IMR-90 (cell line): ENCODE measurements around the gene OR2J1. TPM values are rescaled to one million over a fixed set of nuclear protein-coding genes. Genes with fewer than 3 reads are reported as not detected.

ENCODE experiments used
- ATAC-seq: fragments of 200-7000 bp; cut with Tn5 transposase; 2 replicates; pipeline ENCODE4 v1.9.1; 2020; ENCODE audit warnings: low read depth, mild to moderate bottlenecking, moderate library complexity
- BruUV-seq: library from RNA; stranded (reverse); fragments of 400-500 nt; replicated peaks from 2 replicates; lab custom pipeline; 2021; lab: Mats Ljungman, UMichigan
- CTCF ChIA-PET: fragments of 300-600 bp; formaldehyde crosslinking; extraction: SDS; loops from one replicate; lab custom pipeline; 2021; ENCODE audit warnings: antibody characterized with exemption; lab: Yijun Ruan, JAX
- POLR2A ChIA-PET: fragments of 300-600 bp; sonication (Branson Sonifier 250); formaldehyde crosslinking; loops from one replicate; lab custom pipeline; 2022; ENCODE audit warnings: antibody characterized with exemption; ENCODE audit not compliant: unreplicated experiment; lab: Charles Lee
- DNase-seq: peaks from one replicate; pipeline ENCODE4 v3.0.0; 2013
- H2AFZ ChIP-seq: replicated peaks from 2 replicates; pipeline ENCODE3; 2013; ENCODE audit warnings: low read length, mild to moderate bottlenecking; ENCODE audit not compliant: poor library complexity
- H2AK5ac ChIP-seq: 2 replicates; pipeline ENCODE4 v1.6.1; 2013; ENCODE audit warnings: low read depth, low read length, inconsistent platforms
- H2AK9ac ChIP-seq: replicated peaks from 2 replicates; pipeline ENCODE3; 2013; ENCODE audit warnings: mild to moderate bottlenecking, low read depth, low read length, moderate library complexity; ENCODE audit not compliant: poor library complexity
- H2BK120ac ChIP-seq: 2 replicates; pipeline ENCODE4 v1.6.1; 2013; ENCODE audit warnings: low read depth, low read length, inconsistent platforms
- H2BK15ac ChIP-seq: 3 replicates; pipeline ENCODE4 v1.6.1; 2013; ENCODE audit warnings: low read depth, low read length, inconsistent platforms
- H2BK20ac ChIP-seq: 2 replicates; pipeline ENCODE4 v1.6.1; 2013; ENCODE audit warnings: low read depth, mild to moderate bottlenecking, inconsistent platforms, low read length, moderate library complexity
- H2BK5ac ChIP-seq: 2 replicates; pipeline ENCODE4 v1.6.1; 2013; ENCODE audit warnings: mild to moderate bottlenecking, low read depth, low read length, inconsistent platforms; ENCODE audit not compliant: poor library complexity, severe bottlenecking
- H3K14ac ChIP-seq: replicated peaks from 2 replicates; pipeline ENCODE4 v1.6.1; 2013; ENCODE audit warnings: low read depth, low read length, inconsistent platforms
- H3K18ac ChIP-seq: 2 replicates; pipeline ENCODE4 v1.6.1; 2013; ENCODE audit warnings: low read depth, low read length, control low read depth
- H3K23ac ChIP-seq: 2 replicates; pipeline ENCODE4 v1.6.1; 2013; ENCODE audit warnings: low read depth, low read length, inconsistent platforms
- H3K27ac ChIP-seq: 2 replicates; pipeline ENCODE4 v1.5.1; 2013; ENCODE audit warnings: mild to moderate bottlenecking, control low read depth, low read length; ENCODE audit not compliant: insufficient read depth
- H3K27me3 ChIP-seq: 2 replicates; pipeline ENCODE4 v1.6.1; 2013; ENCODE audit warnings: low read length; ENCODE audit not compliant: control insufficient read depth, insufficient read depth
- H3K36me3 ChIP-seq: 2 replicates; pipeline ENCODE4 v1.6.1; 2013; ENCODE audit warnings: low read length, mixed read lengths; ENCODE audit not compliant: control insufficient read depth, insufficient read depth
- H3K4ac ChIP-seq: 2 replicates; pipeline ENCODE4 v1.6.1; 2013; ENCODE audit warnings: low read depth, low read length, inconsistent platforms
- H3K4me1 ChIP-seq: 2 replicates; pipeline ENCODE4 v1.6.1; 2013; ENCODE audit warnings: low read length, mixed read lengths; ENCODE audit not compliant: control insufficient read depth, insufficient read depth
- H3K4me2 ChIP-seq: 2 replicates; pipeline ENCODE4 v1.6.1; 2013; ENCODE audit warnings: low read depth, mild to moderate bottlenecking, control low read depth, low read length, moderate library complexity
- H3K4me3 ChIP-seq: 2 replicates; pipeline ENCODE4 v1.5.1; 2013; ENCODE audit warnings: low read depth, mild to moderate bottlenecking, control low read depth, low read length, moderate library complexity; ENCODE audit not compliant: insufficient read depth
- H3K56ac ChIP-seq: 2 replicates; pipeline ENCODE4 v1.6.1; 2013; ENCODE audit warnings: low read length, inconsistent platforms; ENCODE audit not compliant: insufficient read depth; ENCODE audit errors: extremely low read depth
- H3K79me1 ChIP-seq, 2 experiments: 2 replicates each; pipeline ENCODE4 v1.6.1; 2013; ENCODE audit warnings: low read length in 2 of 2, inconsistent platforms in 1 of 2, low read depth in 1 of 2
- H3K9ac ChIP-seq: 2 replicates; pipeline ENCODE4 v1.6.1; 2013; ENCODE audit warnings: low read depth, low read length, control low read depth
- H3K9me1 ChIP-seq: 2 replicates; pipeline ENCODE4 v1.6.1; 2013; ENCODE audit warnings: low read length, inconsistent platforms; ENCODE audit not compliant: insufficient read depth
- H3K9me3 ChIP-seq: 2 replicates; pipeline ENCODE4 v1.6.1; 2013; ENCODE audit warnings: low read length; ENCODE audit not compliant: control insufficient read depth, insufficient read depth
- H4K20me1 ChIP-seq: 2 replicates; pipeline ENCODE4 v1.6.1; 2013; ENCODE audit warnings: low read length, inconsistent platforms; ENCODE audit not compliant: insufficient read depth
- H4K5ac ChIP-seq: 2 replicates; pipeline ENCODE4 v1.6.1; 2013; ENCODE audit warnings: mild to moderate bottlenecking, low read depth, low read length, control low read depth
- H4K8ac ChIP-seq, 2 experiments: 2 replicates each; pipeline ENCODE4 v1.6.1; 2013; ENCODE audit warnings: low read depth in 2 of 2, low read length in 2 of 2, control low read depth in 1 of 2, inconsistent platforms in 1 of 2
- H4K91ac ChIP-seq: 2 replicates; pipeline ENCODE4 v1.6.1; 2013; ENCODE audit warnings: low read depth, low read length, inconsistent platforms; ENCODE audit not compliant: insufficient read depth
- BHLHE40 ChIP-seq: fragments of 150-350 bp; IDR thresholded peaks from 2 replicates; pipeline ENCODE4 v1.6.1; 2016; ENCODE audit warnings: mild to moderate bottlenecking, low read depth, low read length
- CEBPB ChIP-seq: IDR thresholded peaks from 2 replicates; pipeline ENCODE4 v1.6.1; 2012; ENCODE audit warnings: low read depth, low read length, improper control_type of control experiment
- CHD1 ChIP-seq: IDR thresholded peaks from 2 replicates; pipeline ENCODE4 v1.6.1; 2012; ENCODE audit warnings: low read depth, low read length, improper control_type of control experiment
- FOS ChIP-seq: fragments of 150-350 bp; IDR thresholded peaks from 2 replicates; pipeline ENCODE4 v1.6.1; 2016; ENCODE audit warnings: low read depth, low read length
- MAFK ChIP-seq: IDR thresholded peaks from 2 replicates; pipeline ENCODE4 v1.6.1; 2012; ENCODE audit warnings: low read depth, low read length, improper control_type of control experiment
- MAZ ChIP-seq: IDR thresholded peaks from 2 replicates; pipeline ENCODE4 v1.6.1; 2012; ENCODE audit warnings: low read depth, mild to moderate bottlenecking, low read length, improper control_type of control experiment, moderate library complexity, borderline replicate concordance
- MXI1 ChIP-seq: IDR thresholded peaks from 2 replicates; pipeline ENCODE4 v1.6.1; 2012; ENCODE audit warnings: low read depth, mild to moderate bottlenecking, low read length, moderate library complexity, borderline replicate concordance
- NFE2L2 ChIP-seq: fragments of 150-350 bp; IDR thresholded peaks from 2 replicates; pipeline ENCODE4 v1.6.1; 2016; ENCODE audit warnings: low read depth, mild to moderate bottlenecking, low read length
- POLR2A ChIP-seq: IDR thresholded peaks from 2 replicates; pipeline ENCODE4 v1.6.1; 2012; ENCODE audit warnings: mild to moderate bottlenecking, low read depth, low read length
- RAD21 ChIP-seq: IDR thresholded peaks from 2 replicates; pipeline ENCODE4 v1.6.1; 2012; ENCODE audit warnings: low read length, improper control_type of control experiment
- RCOR1 ChIP-seq: IDR thresholded peaks from 2 replicates; pipeline ENCODE4 v1.6.1; 2012; ENCODE audit warnings: mild to moderate bottlenecking, low read length, improper control_type of control experiment; ENCODE audit not compliant: insufficient replicate concordance
- RFX5 ChIP-seq: IDR thresholded peaks from 2 replicates; pipeline ENCODE4 v1.8.0; 2012; ENCODE audit warnings: low read depth, mild to moderate bottlenecking, low read length, moderate library complexity
- SMC3 ChIP-seq: fragments of 150-350 bp; IDR thresholded peaks from 2 replicates; pipeline ENCODE4 v1.6.1; 2016; ENCODE audit warnings: low read depth, mild to moderate bottlenecking, antibody characterized with exemption, low read length, moderate library complexity
- dilution Hi-C: fragments of 300-500 bp; cut with HindIII; formaldehyde crosslinking; loops from one replicate; pipeline ENCODE4 v1.14.3; 2018; ENCODE audit warnings: low sequenced_read_pairs; ENCODE audit not compliant: unreplicated experiment
- in situ Hi-C: fragments of 300-500 bp; cut with MboI; formaldehyde crosslinking; loops from 3 replicates; pipeline ENCODE4 v1.14.3; 2019; ENCODE audit warnings: low sequenced_read_pairs, inconsistent platforms, mixed read lengths
- intact Hi-C: fragments of 100-400 bp; cut with micrococcal nuclease; formaldehyde crosslinking; loops from 2 replicates; pipeline ENCODE4 v1.10.0; 2022
- polyA plus RNA-seq, 3 experiments: library from polyadenylated mRNA; depleted of rRNA; stranded (reverse); fragments of >200 nt; gene quantifications; 2 replicates each; pipeline ENCODE4 v1.2.3, GENCODE V29; 2012; ENCODE audit warnings: low replicate concordance in 1 of 3
- total RNA-seq: library from RNA; depleted of rRNA; stranded (reverse); fragments of >200 nt; gene quantifications from 2 replicates; pipeline ENCODE4 v1.2.3, GENCODE V29; 2012
- TF ChIP-seq, protein P1 (sequence below): conservative IDR thresholded peaks from 2 replicates; pipeline ENCODE4 v1.5.1; 2012; ENCODE audit warnings: mild to moderate bottlenecking, low read depth, low read length, improper control_type of control experiment
- TF ChIP-seq, protein P2 (sequence below): fragments of 150-350 bp; IDR thresholded peaks from 2 replicates; pipeline ENCODE4 v1.6.1; 2017; ENCODE audit warnings: mild to moderate bottlenecking, antibody characterized with exemption, low read length, low read depth
- TF ChIP-seq, protein P3 (sequence below): fragments of 150-350 bp; IDR thresholded peaks from 2 replicates; pipeline ENCODE4 v1.6.1; 2016; ENCODE audit warnings: low read depth, mild to moderate bottlenecking, low read length, moderate library complexity, borderline replicate concordance

Gene OR2J1
- total and polyA plus RNA-seq, 2 of the 4 experiments (the other 2 are of a cell fraction): not detected

DNA sequence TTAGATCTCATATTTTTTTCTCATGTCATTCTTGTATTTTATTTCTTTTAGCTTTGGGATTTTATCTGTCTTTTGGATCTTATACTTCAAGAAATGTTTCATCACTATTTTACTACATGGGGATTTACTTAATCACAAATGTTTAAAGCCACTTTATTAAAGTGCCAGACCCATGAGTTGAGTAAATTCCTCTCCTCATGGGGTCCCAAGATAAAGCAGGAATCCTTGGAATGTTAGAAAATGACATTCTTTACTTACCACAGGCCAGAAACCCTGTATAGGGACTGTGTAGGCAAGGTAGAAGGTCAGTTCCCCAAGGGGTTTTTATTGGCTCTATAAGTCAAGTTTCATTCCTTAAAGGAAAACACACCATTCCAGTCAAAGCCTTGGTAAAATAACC, 43.0 kb downstream of the OR2J1 start:
- H3K9ac ChIP-seq: no peak overlapping the region
- no peak overlapping the region for H4K8ac ChIP-seq
- no peak overlapping the region for H2BK120ac ChIP-seq
- H4K20me1 ChIP-seq: no peaks in the 10 kb centered on the region
- H3K23ac ChIP-seq: no peak overlapping the region
- no peaks in the 10 kb centered on the region for H3K36me3 ChIP-seq
- no peak overlapping the region for H3K4me2 ChIP-seq
- in situ Hi-C loops: no loop called here
- H3K4ac ChIP-seq: no peak overlapping the region
- H3K79me1 ChIP-seq: no peaks in the 10 kb centered on the region
- H2AFZ ChIP-seq: no peak overlapping the region
- DNase-seq: no peak
- no peak overlapping the region for H2AK5ac ChIP-seq
- intact Hi-C loops: no loop called here
- no peak overlapping the region for H2BK5ac ChIP-seq
- H3K9me3 ChIP-seq: peaks cover 4% of the 10 kb centered on the region; the same call in 1 of the 2 replicates
- no peak for ATAC-seq
- BruUV-seq: no TSS peak
- H3K56ac ChIP-seq: no peak overlapping the region
- H3K9me1 ChIP-seq: no peaks in the 10 kb centered on the region
- ChIA-PET POLR2A (interaction anchor here (0.6 kb wide), 1 partner anchor 61 kb away, joined by 3 read pairs; no protein-coding TSS in a partner anchor), CTCF (no interaction called here)
- no peak overlapping the region for H3K14ac ChIP-seq
- H3K18ac ChIP-seq: no peak overlapping the region
- no peak overlapping the region for H2BK15ac ChIP-seq
- no peaks in the 10 kb centered on the region for H3K4me1 ChIP-seq
- no peak overlapping the region for H3K27ac ChIP-seq
- H4K5ac ChIP-seq: no peak overlapping the region
- H2BK20ac ChIP-seq: no peak overlapping the region
- no peaks in the 10 kb centered on the region for H3K27me3 ChIP-seq
- no peak overlapping the region for H3K4me3 ChIP-seq
- dilution Hi-C loops: no loop called here
- no peak for TF ChIP-seq RFX5
- TF ChIP-seq MXI1: no peak
- no peak for TF ChIP-seq NFE2L2
- TF ChIP-seq SMC3: no peak
- TF ChIP-seq, protein P1, sequence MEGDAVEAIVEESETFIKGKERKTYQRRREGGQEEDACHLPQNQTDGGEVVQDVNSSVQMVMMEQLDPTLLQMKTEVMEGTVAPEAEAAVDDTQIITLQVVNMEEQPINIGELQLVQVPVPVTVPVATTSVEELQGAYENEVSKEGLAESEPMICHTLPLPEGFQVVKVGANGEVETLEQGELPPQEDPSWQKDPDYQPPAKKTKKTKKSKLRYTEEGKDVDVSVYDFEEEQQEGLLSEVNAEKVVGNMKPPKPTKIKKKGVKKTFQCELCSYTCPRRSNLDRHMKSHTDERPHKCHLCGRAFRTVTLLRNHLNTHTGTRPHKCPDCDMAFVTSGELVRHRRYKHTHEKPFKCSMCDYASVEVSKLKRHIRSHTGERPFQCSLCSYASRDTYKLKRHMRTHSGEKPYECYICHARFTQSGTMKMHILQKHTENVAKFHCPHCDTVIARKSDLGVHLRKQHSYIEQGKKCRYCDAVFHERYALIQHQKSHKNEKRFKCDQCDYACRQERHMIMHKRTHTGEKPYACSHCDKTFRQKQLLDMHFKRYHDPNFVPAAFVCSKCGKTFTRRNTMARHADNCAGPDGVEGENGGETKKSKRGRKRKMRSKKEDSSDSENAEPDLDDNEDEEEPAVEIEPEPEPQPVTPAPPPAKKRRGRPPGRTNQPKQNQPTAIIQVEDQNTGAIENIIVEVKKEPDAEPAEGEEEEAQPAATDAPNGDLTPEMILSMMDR: no peak
- TF ChIP-seq POLR2A: no peak
- TF ChIP-seq RCOR1: no peak
- no peak for TF ChIP-seq CEBPB
- TF ChIP-seq RAD21: no peak
- TF ChIP-seq FOS: no peak
- TF ChIP-seq MAFK: no peak
- no peak for TF ChIP-seq CHD1
- no peak for TF ChIP-seq MAZ
- TF ChIP-seq, protein P2, sequence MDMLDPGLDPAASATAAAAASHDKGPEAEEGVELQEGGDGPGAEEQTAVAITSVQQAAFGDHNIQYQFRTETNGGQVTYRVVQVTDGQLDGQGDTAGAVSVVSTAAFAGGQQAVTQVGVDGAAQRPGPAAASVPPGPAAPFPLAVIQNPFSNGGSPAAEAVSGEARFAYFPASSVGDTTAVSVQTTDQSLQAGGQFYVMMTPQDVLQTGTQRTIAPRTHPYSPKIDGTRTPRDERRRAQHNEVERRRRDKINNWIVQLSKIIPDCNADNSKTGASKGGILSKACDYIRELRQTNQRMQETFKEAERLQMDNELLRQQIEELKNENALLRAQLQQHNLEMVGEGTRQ: no peak
- TF ChIP-seq, protein P3, sequence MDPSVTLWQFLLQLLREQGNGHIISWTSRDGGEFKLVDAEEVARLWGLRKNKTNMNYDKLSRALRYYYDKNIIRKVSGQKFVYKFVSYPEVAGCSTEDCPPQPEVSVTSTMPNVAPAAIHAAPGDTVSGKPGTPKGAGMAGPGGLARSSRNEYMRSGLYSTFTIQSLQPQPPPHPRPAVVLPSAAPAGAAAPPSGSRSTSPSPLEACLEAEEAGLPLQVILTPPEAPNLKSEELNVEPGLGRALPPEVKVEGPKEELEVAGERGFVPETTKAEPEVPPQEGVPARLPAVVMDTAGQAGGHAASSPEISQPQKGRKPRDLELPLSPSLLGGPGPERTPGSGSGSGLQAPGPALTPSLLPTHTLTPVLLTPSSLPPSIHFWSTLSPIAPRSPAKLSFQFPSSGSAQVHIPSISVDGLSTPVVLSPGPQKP: no peak
- no peak for TF ChIP-seq BHLHE40
- no peak overlapping the region for H2AK9ac ChIP-seq
- H4K91ac ChIP-seq: no peak overlapping the region
